GM20000 (cell line): ENCODE data around the gene SMCO4.
"Not testable (repeated sequence)": the region's sequence is repeated elsewhere in the genome, so short reads cannot be mapped to it uniquely, and the experiment has no call there.

Experiments used
- DNase-seq: peaks from one replicate; pipeline ENCODE4 v3.0.0; 2012; ENCODE audit warnings: low spot score
- TF ChIP-seq, protein P1 (sequence below): IDR thresholded peaks from 2 replicates; pipeline ENCODE4 v1.5.1; 2012; ENCODE audit warnings: mild to moderate bottlenecking, control low read depth; ENCODE audit errors: extremely low read depth, missing control alignments

Gene SMCO4

DNA sequence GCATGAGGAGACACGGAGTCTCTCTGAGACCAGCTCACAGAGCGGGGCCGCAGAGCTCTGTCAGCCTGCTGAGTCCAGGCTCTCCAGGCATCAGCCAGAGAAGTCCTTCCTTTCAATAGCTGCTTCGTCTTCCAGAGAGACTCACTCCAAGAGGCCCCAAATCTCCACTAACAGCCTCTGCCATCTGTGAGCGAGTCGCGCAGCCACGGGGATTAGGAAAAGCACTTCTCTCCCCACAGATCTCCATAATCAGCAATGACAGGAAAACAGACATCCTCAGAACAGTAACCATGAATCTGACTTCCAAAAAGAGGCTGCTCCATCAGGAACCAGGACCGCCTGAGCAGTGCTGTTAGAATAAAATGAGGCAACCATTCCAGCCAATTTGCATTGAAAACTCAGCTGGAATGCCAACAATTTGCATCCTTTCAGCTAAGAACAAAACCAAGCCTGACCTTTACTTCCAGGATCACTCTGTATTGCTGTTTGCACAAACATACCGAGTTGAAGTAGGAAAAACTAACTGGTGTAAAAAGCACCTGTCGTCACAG, 65.4 kb downstream of the SMCO4 start:
- TF ChIP-seq, protein P1, sequence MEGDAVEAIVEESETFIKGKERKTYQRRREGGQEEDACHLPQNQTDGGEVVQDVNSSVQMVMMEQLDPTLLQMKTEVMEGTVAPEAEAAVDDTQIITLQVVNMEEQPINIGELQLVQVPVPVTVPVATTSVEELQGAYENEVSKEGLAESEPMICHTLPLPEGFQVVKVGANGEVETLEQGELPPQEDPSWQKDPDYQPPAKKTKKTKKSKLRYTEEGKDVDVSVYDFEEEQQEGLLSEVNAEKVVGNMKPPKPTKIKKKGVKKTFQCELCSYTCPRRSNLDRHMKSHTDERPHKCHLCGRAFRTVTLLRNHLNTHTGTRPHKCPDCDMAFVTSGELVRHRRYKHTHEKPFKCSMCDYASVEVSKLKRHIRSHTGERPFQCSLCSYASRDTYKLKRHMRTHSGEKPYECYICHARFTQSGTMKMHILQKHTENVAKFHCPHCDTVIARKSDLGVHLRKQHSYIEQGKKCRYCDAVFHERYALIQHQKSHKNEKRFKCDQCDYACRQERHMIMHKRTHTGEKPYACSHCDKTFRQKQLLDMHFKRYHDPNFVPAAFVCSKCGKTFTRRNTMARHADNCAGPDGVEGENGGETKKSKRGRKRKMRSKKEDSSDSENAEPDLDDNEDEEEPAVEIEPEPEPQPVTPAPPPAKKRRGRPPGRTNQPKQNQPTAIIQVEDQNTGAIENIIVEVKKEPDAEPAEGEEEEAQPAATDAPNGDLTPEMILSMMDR, result no peak
- DNase-seq, result no peak

DNA sequence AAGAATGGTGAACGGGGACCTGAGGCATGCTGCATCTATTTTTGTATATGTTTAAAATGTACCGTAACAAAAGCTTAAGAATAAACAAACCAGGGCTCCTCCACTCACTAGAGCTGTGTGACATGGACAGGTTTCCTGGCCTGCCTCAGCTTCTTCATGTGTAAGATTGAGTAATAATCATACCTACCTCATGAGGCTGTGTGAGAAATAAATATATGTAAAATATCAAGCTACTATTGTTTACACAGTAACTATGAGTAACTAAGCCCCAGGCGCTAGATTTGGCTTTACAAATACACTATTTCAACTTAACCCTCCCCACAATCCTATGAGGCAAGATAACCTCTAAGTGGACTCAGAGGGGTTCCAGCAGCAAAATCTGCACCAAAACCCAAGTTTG, 66.4 kb downstream of the SMCO4 start:
- TF ChIP-seq, protein P1, result no peak
- DNase-seq, result no peak

DNA sequence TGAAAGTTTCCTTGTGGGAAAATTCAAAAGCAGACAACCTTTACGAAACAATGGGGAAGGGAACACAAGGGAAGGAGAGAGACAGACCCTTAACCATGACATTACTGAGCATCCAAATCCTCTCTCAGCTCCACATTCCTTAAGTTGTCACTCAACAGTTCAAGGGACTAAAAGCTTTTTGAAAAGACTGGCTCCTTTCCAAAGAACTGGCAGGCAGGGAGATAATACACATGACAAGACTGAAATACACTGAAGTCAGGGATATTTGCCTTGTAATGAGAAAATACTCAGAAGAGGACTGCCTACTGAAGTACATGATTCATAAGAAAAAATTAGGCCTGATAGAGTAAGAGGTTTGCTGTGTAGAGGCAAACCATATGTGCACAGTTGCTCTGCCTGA, 69.1 kb downstream of the SMCO4 start:
- no peak for DNase-seq
- TF ChIP-seq, protein P1, result no peak

DNA sequence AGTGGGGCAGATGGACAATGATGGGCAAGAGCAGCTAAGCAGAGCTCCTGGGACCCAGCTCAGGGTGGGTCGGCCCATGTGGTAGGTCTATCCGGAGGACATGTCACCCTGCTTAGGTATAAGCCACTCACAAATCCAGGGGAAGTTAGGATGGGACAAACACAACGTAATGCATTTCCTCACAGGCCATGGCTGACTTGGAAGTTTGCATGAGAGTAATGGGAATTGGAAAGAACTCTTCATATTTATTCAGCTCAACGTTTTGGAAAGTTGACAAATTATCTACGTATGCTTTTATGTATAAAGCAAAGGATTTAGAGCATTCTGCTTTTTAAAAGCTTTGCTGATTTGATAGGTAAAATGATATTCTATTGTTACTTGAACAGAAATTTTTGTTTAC, 74.9 kb downstream of the SMCO4 start:
- TF ChIP-seq, protein P1, result no peak
- DNase-seq, result no peak

DNA sequence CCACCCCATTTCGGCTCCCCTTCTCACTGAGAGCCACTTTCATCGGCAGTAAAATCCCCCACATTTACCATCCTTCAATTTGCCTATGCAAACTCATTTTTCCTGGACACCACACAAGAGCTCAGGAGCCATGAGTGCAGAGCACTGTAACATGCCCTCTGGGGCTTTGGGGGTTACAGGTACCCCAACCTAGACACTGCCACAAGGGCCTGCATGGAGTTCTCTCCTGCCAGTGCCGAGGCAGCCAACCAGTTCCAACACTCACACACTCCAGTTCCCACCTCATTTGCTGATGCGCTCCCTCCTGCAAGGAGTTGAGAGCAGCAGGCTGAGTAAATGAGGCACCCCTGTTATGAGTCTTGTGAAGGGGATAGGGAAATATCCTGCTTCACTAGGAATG, 76.1 kb downstream of the SMCO4 start:
- TF ChIP-seq, protein P1, result no peak
- no peak for DNase-seq

DNA sequence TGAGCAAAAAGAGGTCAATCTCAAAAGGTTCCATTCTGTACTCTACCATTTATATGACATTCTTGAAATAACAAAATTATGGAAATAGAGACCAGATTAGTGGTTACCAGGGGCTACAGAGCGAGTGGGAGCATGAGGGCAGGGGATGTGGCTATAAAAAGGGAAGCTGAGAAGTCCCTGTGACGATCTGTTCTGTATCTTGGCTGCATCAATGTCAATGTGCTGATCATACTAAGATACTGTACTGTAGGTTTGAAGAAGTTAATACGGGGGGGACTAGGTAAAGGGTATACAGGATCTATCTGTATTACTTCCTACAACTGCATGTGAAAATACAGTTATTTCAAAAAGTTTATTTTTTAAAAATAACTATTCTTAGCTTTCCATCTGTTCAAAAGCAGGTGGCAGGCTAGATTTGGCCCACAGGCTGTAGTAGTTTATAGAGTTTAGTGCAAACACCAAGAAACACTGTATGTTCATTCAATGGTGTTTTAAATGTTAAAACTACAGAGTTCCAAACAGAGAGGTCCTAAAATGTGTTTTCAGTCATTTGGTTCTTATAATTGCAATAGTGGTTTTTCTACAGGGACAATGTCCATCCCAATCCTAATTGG, 78.2 kb downstream of the SMCO4 start:
- TF ChIP-seq, protein P1, result no peak
- no peak for DNase-seq

DNA sequence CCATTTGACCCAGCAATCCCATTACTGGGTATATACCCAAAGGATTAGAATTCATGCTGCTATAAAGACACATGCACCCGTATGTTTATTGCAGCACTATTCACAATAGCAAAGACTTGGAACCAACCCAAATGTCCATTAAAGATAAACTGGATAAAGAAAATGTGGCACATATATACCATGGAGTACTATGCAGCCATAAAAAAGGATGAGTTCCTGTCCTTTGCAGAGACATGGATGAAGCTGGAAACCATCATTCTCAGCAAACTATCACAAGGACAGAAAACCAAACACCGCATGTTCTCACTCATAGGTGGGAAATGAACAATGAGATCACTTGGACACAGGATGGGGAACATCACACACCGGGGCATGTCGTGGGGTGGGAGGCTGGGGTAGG, 79.5 kb downstream of the SMCO4 start:
- DNase-seq, result not testable (repeated sequence)

DNA sequence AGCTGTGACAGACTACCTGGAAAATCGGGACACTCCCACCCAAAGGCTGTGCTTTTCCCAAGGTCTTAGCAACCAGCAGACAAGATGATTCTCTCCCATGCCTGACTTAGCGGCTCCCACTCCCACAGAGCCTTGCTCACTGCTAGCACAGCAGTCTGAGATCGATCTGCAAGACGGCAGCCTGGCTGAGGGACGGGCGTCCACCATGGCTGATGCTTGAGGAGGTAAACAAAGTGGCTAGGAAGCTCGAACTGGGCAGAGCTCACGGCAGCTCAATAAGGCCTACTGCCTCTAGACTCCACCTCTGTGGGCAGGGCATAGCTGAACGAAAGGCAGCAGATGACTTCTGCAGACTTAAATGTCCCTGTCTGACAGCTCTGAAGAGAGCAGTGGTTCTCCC, 84.9 kb downstream of the SMCO4 start:
- no peak for DNase-seq
- TF ChIP-seq, protein P1, result no peak
